ENCODE measurements around the gene COPE. TPM values are rescaled to one million over a fixed set of nuclear protein-coding genes. Genes with fewer than 3 reads are reported as not detected.

The COPE gene
- total and polyA plus RNA-seq, 2 of the 8 experiments (the other 6 are each of a cell fraction or from before 2014, with no cell fraction given), result 178 to 356 TPM

DNA sequence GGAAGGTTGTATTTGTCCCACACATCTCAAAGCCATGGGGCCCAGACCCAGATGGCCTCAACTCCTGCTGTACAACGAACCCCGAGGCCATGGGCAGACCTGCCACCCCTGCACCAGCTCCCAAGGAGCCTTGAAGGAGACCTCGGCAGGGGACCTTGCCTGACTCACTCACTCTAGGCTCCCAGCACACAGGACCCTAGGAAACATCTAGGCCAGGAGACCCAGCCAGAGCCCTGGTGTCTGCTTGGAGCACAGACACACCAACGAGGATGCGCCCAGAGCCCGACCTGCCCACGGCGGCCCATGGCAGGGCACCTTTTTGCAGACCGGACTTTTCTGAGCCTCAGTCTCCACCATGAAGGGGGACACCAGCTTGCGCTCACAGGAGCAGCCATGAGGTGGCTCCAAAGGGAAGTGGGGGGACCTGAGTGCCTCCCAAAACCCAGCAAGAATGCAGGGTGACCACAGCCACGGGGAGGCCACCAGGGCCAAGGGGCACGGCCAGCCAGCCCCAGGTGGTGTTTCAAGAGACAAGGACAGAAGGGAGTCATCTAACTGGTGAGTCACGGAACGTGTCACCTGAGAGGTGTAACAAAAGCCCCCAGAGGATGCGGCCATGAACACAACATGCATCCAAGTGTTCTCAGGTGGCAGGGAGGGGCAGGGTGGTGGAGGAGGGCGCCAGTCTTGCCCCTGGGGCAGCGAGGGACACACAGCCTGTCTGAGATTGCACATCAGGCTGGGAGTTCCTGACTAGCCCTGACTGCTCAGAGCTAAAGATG, 18.3 kb downstream of the COPE start:
- H3K4ac ChIP-seq (replicated peaks; ENCODE audit: insufficient read length, low read depth, low read length), result no peak overlapping the region
- no peaks in the 10 kb centered on the region for H3K9me3 ChIP-seq (ENCODE audit: insufficient read depth in 2 of 2, low read depth in 1 of 2, low read length in 1 of 2)
- no peak overlapping the region for H4K8ac ChIP-seq (ENCODE audit: extremely low read depth, insufficient read depth, low read length)
- no peak overlapping the region for H2AFZ ChIP-seq (ENCODE audit: low read length)
- no peak overlapping the region for H2BK5ac ChIP-seq (ENCODE audit: low read depth, low read length)
- H3K18ac ChIP-seq (ENCODE audit: extremely low read depth, low read length), result no peak overlapping the region
- H2BK12ac ChIP-seq (ENCODE audit: low read depth, low read length), result no peak overlapping the region
- H3K9ac ChIP-seq (replicated peaks in 1 of 4; ENCODE audit: extremely low read depth in 1 of 4, low read depth in 3 of 4, low read length in 3 of 4), result no peak overlapping the region
- FAIRE-seq (no peak), DNase-seq (ENCODE audit: low read depth in 1 of 2, low spot score in 2 of 2) (no peak)
- no peak overlapping the region for H4K91ac ChIP-seq (replicated peaks; ENCODE audit: insufficient read length, low read length)
- H3K4me3 ChIP-seq (ENCODE audit: extremely low read depth in 1 of 4, insufficient read depth in 2 of 4, low read depth in 3 of 4, low read length in 4 of 4), result no peak overlapping the region
- H2AK5ac ChIP-seq (ENCODE audit: low read depth, low read length), result no peak overlapping the region
- no peak overlapping the region for H3K23ac ChIP-seq (ENCODE audit: insufficient read length)
- POLR2A ChIA-PET (ENCODE audit: partially characterized antibody), result interaction anchor here (1.0 to 1.3 kb wide), 2 partner anchors 12 to 22 kb away, joined by 3 to 5 read pairs; no protein-coding TSS in a partner anchor
- H3K36me3 ChIP-seq (ENCODE audit: control insufficient read depth in 2 of 4, insufficient read depth in 4 of 4, low read length in 3 of 4), result peaks cover 0 to 7% (median 0%) of the 10 kb centered on the region in 4 experiments; a peak in 1 of 8 replicates
- WGBS, 2 experiments (ENCODE audit: extremely low coverage in 1 of 2, insufficient coverage in 1 of 2, insufficient read length in 1 of 2, insufficient replicate concordance in 2 of 2, low coverage in 1 of 2, low lambda C conversion rate in 2 of 2, missing lambda C conversion rate in 1 of 2), result 93% methylated on average over 17 of the region's 17 CpGs; no CpG with 5 or more reads in 1 of the 2 experiments
- H2BK20ac ChIP-seq (ENCODE audit: low read length), result no peak overlapping the region
- CTCF ChIA-PET (ENCODE audit: partially characterized antibody), result interaction anchor here (0.9 to 1.5 kb wide), 3 partner anchors 13 to 35 kb away, joined by 3 read pairs; partner anchors contain the start of genes COPE and DDX49
- peaks cover 5 to 8% of the 10 kb centered on the region in 2 experiments for H4K20me1 ChIP-seq (replicated peaks in 1 of 2; ENCODE audit: control insufficient read depth in 1 of 2, insufficient read depth in 2 of 2, low read length in 2 of 2)
- H3K56ac ChIP-seq (replicated peaks; ENCODE audit: insufficient read length, low read depth, low read length), result no peak overlapping the region
- no peaks in the 10 kb centered on the region for H3K23me2 ChIP-seq (ENCODE audit: low read depth, low read length)
- H3K4me1 ChIP-seq (replicated peaks in 1 of 4; ENCODE audit: control insufficient read depth in 3 of 4, insufficient read depth in 4 of 4, low read length in 3 of 4), result peaks cover 0 to 5% (median 0%) of the 10 kb centered on the region in 4 experiments; a peak in 1 of 7 replicates
- no peak overlapping the region for H3K14ac ChIP-seq (ENCODE audit: insufficient read length)
- H3K79me2 ChIP-seq (ENCODE audit: control insufficient read depth in 1 of 2, insufficient read depth in 2 of 2, low read length in 2 of 2), result no peaks in the 10 kb centered on the region
- no peak overlapping the region for H4K5ac ChIP-seq (ENCODE audit: insufficient read length, low read depth, low read length)
- H3K27me3 ChIP-seq (replicated peaks in 1 of 4; ENCODE audit: control insufficient read depth in 3 of 4, extremely low read depth in 1 of 4, insufficient read depth in 3 of 4, low read length in 3 of 4), result peaks cover 0 to 10% (median 7%) of the 10 kb centered on the region in 4 experiments; a peak in 4 of 7 replicates
- H2BK120ac ChIP-seq (replicated peaks; ENCODE audit: low read depth, low read length), result no peak overlapping the region
- TF ChIP-seq SP2 (IDR thresholded peaks at IDR 0.05; ENCODE audit: low read length) (no peak), ASH2L (IDR thresholded peaks at IDR 0.05; ENCODE audit: low read length) (no peak), SIN3A (conservative IDR thresholded peaks at IDR 0.05 in 1 of 2, IDR thresholded peaks at IDR 0.05 in 1 of 2; ENCODE audit: low read depth in 1 of 2, low read length in 2 of 2) (no peak), CHD2 (IDR thresholded peaks at IDR 0.05; ENCODE audit: low read length) (no peak), SRF (IDR thresholded peaks at IDR 0.05; ENCODE audit: low read depth, low read length) (no peak), SP4 (IDR thresholded peaks at IDR 0.05; ENCODE audit: low read length) (no peak), KDM1A (IDR thresholded peaks at IDR 0.05; ENCODE audit: borderline replicate concordance, low read length) (no peak), CEBPB (IDR thresholded peaks at IDR 0.05; ENCODE audit: low read depth, low read length) (no peak), HDAC6 (IDR thresholded peaks at IDR 0.05; ENCODE audit: low read depth, low read length) (no peak)
- no peak overlapping the region for H3K4me2 ChIP-seq (ENCODE audit: insufficient read depth in 1 of 2, low read depth in 2 of 2, low read length in 2 of 2)
- H3K79me1 ChIP-seq (ENCODE audit: low read depth, low read length), result no peaks in the 10 kb centered on the region
- H3K27ac ChIP-seq (ENCODE audit: low read depth, low read length), result no peak overlapping the region
- no peak overlapping the region for H2BK15ac ChIP-seq (ENCODE audit: low read length)
